Stomach smooth muscle (tissue), 2 donors: Measurements from ENCODE around the gene NBAS.
"Not testable (repeated sequence)": the region's sequence is repeated elsewhere in the genome, so short reads cannot be mapped to it uniquely, and the experiment has no call there.

Experiments
- H3K27ac ChIP-seq: one replicate; pipeline ENCODE4 v1.7.0; 2013; ENCODE audit warnings: mild to moderate bottlenecking, low read length, inconsistent platforms
- H3K27me3 ChIP-seq, 2 donors: one replicate each; pipeline ENCODE4 v1.7.0; 2013; ENCODE audit warnings: low read length in 2 of 2; ENCODE audit not compliant: insufficient read depth in 2 of 2, control insufficient read depth in 1 of 2
- H3K36me3 ChIP-seq, 2 donors: one replicate each; pipeline ENCODE4 v1.7.0; 2013; ENCODE audit warnings: low read length in 2 of 2; ENCODE audit not compliant: control insufficient read depth in 2 of 2, insufficient read depth in 2 of 2
- H3K4me1 ChIP-seq: one replicate; pipeline ENCODE4 v1.7.0; 2013; ENCODE audit warnings: low read length; ENCODE audit not compliant: control insufficient read depth, insufficient read depth
- H3K4me3 ChIP-seq, 2 donors: one replicate each; pipeline ENCODE4 v1.7.0; 2013; ENCODE audit warnings: low read length in 2 of 2
- H3K9ac ChIP-seq, 2 donors: one replicate each; pipeline ENCODE4 v1.7.0; 2013; ENCODE audit warnings: low read length in 2 of 2, mild to moderate bottlenecking in 1 of 2
- H3K9me3 ChIP-seq, 2 donors: one replicate each; pipeline ENCODE4 v1.7.0; 2013; ENCODE audit warnings: low read length in 2 of 2; ENCODE audit not compliant: control insufficient read depth in 2 of 2
- donor health status: healthy.
- donor health status: Pancreatic carcinoma.

NBAS gene

GRCh38 chr2:15457868-15458267, 103.3 kb downstream of the NBAS start:
- Histone ChIP-seq H3K27ac (no peak overlapping the region), H3K36me3 (peaks cover 11 to 14% of the 10 kb centered on the region in 2 donors), H3K4me3 (no peak overlapping the region), H3K9me3 (no peaks in the 10 kb centered on the region), H3K9ac (no peak overlapping the region), H3K27me3 (no peaks in the 10 kb centered on the region), H3K4me1 (no peaks in the 10 kb centered on the region)

DNA sequence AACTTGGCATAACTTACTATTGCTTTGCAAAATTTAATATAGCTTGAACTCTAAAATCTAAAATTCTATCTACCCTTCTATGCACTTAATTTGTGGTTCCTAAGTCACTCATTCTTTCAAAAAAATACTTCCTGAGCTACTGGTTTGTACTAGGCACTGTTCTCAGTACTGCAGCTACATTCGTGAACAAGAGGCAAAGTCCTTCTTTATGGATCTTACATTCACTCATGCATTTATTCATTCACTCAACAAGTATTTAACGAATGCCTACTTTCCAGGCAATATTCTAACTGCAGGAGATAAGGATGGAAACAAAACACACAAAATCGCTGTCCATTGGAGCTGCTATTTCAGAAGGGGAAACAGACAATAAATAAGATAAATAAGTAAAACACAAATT, 104.8 kb downstream of the NBAS start:
- no peak overlapping the region for H3K9ac ChIP-seq
- no peak overlapping the region for H3K27ac ChIP-seq
- peaks cover 11 to 12% of the 10 kb centered on the region in 2 donors for H3K36me3 ChIP-seq
- no peaks in the 10 kb centered on the region for H3K9me3 ChIP-seq
- no peaks in the 10 kb centered on the region for H3K27me3 ChIP-seq
- no peaks in the 10 kb centered on the region for H3K4me1 ChIP-seq
- no peak overlapping the region for H3K4me3 ChIP-seq

- Histone ChIP-seq H3K4me3 (no peak overlapping the region), H3K27ac (no peak overlapping the region), H3K36me3 (peaks cover 0 to 4% of the 10 kb centered on the region in 2 donors), H3K9me3 (no peaks in the 10 kb centered on the region), H3K9ac (no peak overlapping the region), H3K27me3 (no peaks in the 10 kb centered on the region), H3K4me1 (no peaks in the 10 kb centered on the region)
Observed at GRCh38 chr2:15450808-15451207, 110.3 kb downstream of the NBAS start.

- no peaks in the 10 kb centered on the region for H3K4me1 ChIP-seq
- no peak overlapping the region for H3K4me3 ChIP-seq
- H3K27ac ChIP-seq, result no peak overlapping the region
- no peak overlapping the region for H3K9ac ChIP-seq
- H3K36me3 ChIP-seq, result peaks cover 0 to 4% of the 10 kb centered on the region in 2 donors
- no peaks in the 10 kb centered on the region for H3K9me3 ChIP-seq
- no peaks in the 10 kb centered on the region for H3K27me3 ChIP-seq
Observed at GRCh38 chr2:15449556-15450236, 111.4 kb downstream of the NBAS start.

DNA sequence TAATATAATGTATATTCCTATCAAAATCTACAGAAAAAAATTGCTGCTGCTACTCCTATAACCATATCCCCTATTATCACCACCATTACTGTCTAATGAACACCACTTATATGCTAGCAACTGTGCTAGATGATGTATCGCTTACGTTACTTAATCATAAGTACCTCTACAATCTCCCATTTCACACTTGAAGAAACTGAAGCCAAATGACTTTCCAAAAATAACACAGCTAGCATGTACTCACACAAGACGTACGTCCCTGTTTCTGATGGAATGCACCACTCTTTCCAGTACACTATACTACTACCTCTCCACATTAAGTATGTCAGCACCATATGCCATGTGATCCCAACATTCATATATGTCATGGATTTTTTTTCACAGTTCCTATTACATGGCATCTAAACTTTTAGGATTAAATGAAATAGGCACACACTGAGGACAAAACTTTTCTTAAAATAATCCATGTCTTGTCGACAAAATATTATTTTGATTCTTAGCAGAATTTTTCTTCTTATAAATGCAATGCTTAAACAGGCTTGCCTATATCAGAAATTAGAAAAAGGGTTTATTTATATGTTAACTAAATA, 112.8 kb downstream of the NBAS start:
- H3K4me1 ChIP-seq, result no peaks in the 10 kb centered on the region
- H3K36me3 ChIP-seq, result peaks cover 0 to 4% of the 10 kb centered on the region in 2 donors
- H3K9me3 ChIP-seq, result no peaks in the 10 kb centered on the region
- no peaks in the 10 kb centered on the region for H3K27me3 ChIP-seq
- no peak overlapping the region for H3K4me3 ChIP-seq
- H3K9ac ChIP-seq, result no peak overlapping the region
- H3K27ac ChIP-seq, result no peak overlapping the region

GRCh38 chr2:15447381-15447780, 113.8 kb downstream of the NBAS start:
- Histone ChIP-seq H3K36me3 (no peaks in the 10 kb centered on the region), H3K27me3 (no peaks in the 10 kb centered on the region), H3K4me1 (no peaks in the 10 kb centered on the region), H3K9ac (no peak overlapping the region), H3K4me3 (no peak overlapping the region), H3K9me3 (no peaks in the 10 kb centered on the region), H3K27ac (no peak overlapping the region)

GRCh38 chr2:15446961-15447360, 114.2 kb downstream of the NBAS start:
- Histone ChIP-seq H3K36me3 (no peaks in the 10 kb centered on the region), H3K4me3 (no peak overlapping the region), H3K4me1 (no peaks in the 10 kb centered on the region), H3K9me3 (no peaks in the 10 kb centered on the region), H3K27ac (no peak overlapping the region), H3K27me3 (no peaks in the 10 kb centered on the region), H3K9ac (no peak overlapping the region)

- Histone ChIP-seq H3K27me3 (no peaks in the 10 kb centered on the region), H3K9ac (no peak overlapping the region), H3K4me1 (no peaks in the 10 kb centered on the region), H3K4me3 (no peak overlapping the region), H3K36me3 (no peaks in the 10 kb centered on the region), H3K27ac (no peak overlapping the region), H3K9me3 (no peaks in the 10 kb centered on the region)
Observed at GRCh38 chr2:15445891-15446562, 115.1 kb downstream of the NBAS start.

- H3K4me1 ChIP-seq, H3K4me3 ChIP-seq, H3K36me3 ChIP-seq, H3K27me3 ChIP-seq, H3K27ac ChIP-seq, H3K9ac ChIP-seq, H3K9me3 ChIP-seq: not testable (repeated sequence)
Observed at GRCh38 chr2:15439768-15440524, 121.2 kb downstream of the NBAS start.

DNA sequence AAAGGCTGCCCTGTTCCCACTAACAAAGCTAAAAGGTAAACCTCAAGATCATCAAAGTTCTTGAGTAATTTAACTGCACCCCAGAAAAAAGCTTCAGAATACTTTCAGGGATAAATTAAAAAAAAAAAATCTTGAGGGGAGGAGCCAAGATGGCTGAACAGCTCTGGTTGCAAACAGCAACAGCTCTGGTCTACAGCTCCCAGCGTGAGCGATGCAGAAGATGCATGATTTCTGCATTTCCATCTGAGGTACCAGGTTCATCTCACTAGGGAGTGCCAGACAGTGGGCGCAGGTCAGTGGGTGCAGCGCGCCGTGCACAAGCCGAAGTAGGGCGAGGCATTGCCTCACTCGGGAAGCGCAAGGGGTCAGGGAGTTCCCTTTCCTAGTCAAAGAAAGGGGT, 121.8 kb downstream of the NBAS start:
- not testable (repeated sequence) for H3K36me3 ChIP-seq, H3K27me3 ChIP-seq, H3K9me3 ChIP-seq, H3K4me1 ChIP-seq, H3K27ac ChIP-seq, H3K9ac ChIP-seq, H3K4me3 ChIP-seq
